SK-N-DZ (cell line): ENCODE measurements around the gene RAPGEF6.
"Not testable (repeated sequence)": the region's sequence is repeated elsewhere in the genome, so short reads cannot be mapped to it uniquely, and the experiment has no call there.

Experiments
- DNase-seq: peaks from one replicate; pipeline ENCODE4 v3.0.0-alpha.2; 2015; ENCODE audit warnings: low spot score

The RAPGEF6 gene

GRCh38 chr5:131431794-131432193 is 203.2 kb downstream of the RAPGEF6 start:
- no peak for DNase-seq

- DNase-seq: no peak
These were observed 204.2 kb downstream of the RAPGEF6 start for GRCh38 chr5:131430794-131431193.

- no peak for DNase-seq
These were observed 209.0 kb downstream of the RAPGEF6 start for GRCh38 chr5:131426011-131426410.

- DNase-seq: peak; percentile 10
These were observed 212.0 kb downstream of the RAPGEF6 start for GRCh38 chr5:131423056-131423455.

- no peak for DNase-seq
These were observed 215.2 kb downstream of the RAPGEF6 start for GRCh38 chr5:131419877-131420276.

GRCh38 chr5:131418846-131419245 is 216.2 kb downstream of the RAPGEF6 start:
- DNase-seq: no peak

- DNase-seq: peak; percentile 72
These were observed 217.7 kb downstream of the RAPGEF6 start for GRCh38 chr5:131417240-131417869.

- no peak for DNase-seq
These were observed 218.3 kb downstream of the RAPGEF6 start for GRCh38 chr5:131416729-131417128.

- DNase-seq: no peak
These were observed 221.1 kb downstream of the RAPGEF6 start for GRCh38 chr5:131413605-131414559.

- DNase-seq: no peak
These were observed 227.9 kb downstream of the RAPGEF6 start for GRCh38 chr5:131406975-131407638.

GRCh38 chr5:131406076-131406475 is 229.0 kb downstream of the RAPGEF6 start:
- no peak for DNase-seq

- DNase-seq: no peak
These were observed 229.4 kb downstream of the RAPGEF6 start for GRCh38 chr5:131405674-131406073.

GRCh38 chr5:131400585-131400984 is 234.4 kb downstream of the RAPGEF6 start:
- no peak for DNase-seq

- not testable (repeated sequence) for DNase-seq
These were observed 236.0 kb downstream of the RAPGEF6 start for GRCh38 chr5:131399007-131399406.

GRCh38 chr5:131396630-131397273 is 238.3 kb downstream of the RAPGEF6 start:
- DNase-seq: no peak

- DNase-seq: no peak
These were observed 239.0 kb downstream of the RAPGEF6 start for GRCh38 chr5:131396015-131396414.

- no peak for DNase-seq
These were observed 240.9 kb downstream of the RAPGEF6 start for GRCh38 chr5:131394128-131394527.

- DNase-seq: no peak
These were observed 241.5 kb downstream of the RAPGEF6 start for GRCh38 chr5:131393498-131393968.

GRCh38 chr5:131392466-131393095 is 242.4 kb downstream of the RAPGEF6 start:
- no peak for DNase-seq

- DNase-seq: no peak
These were observed 245.2 kb downstream of the RAPGEF6 start for GRCh38 chr5:131389869-131390265.
